OCI-LY1 (cell line): ENCODE results near the gene KIF1C.

ENCODE experiments used
- EZH2 ChIP-seq: fragments of 200-600 bp; sonication (generic), shearing (Covaris generic); IDR thresholded peaks from 2 replicates; pipeline ENCODE4 v1.8.0; 2017; ENCODE audit warnings: borderline replicate concordance, mixed run types, mild to moderate bottlenecking, antibody characterized with exemption, low read length, moderate library complexity, mixed read lengths
- TF ChIP-seq, protein P1 (sequence below): fragments of 200-600 bp; sonication (generic), shearing (Covaris generic); IDR thresholded peaks from 2 replicates; pipeline ENCODE4 v1.5.1; 2017; ENCODE audit warnings: mild to moderate bottlenecking, antibody characterized with exemption, low read length, moderate library complexity, mixed read lengths

DNA sequence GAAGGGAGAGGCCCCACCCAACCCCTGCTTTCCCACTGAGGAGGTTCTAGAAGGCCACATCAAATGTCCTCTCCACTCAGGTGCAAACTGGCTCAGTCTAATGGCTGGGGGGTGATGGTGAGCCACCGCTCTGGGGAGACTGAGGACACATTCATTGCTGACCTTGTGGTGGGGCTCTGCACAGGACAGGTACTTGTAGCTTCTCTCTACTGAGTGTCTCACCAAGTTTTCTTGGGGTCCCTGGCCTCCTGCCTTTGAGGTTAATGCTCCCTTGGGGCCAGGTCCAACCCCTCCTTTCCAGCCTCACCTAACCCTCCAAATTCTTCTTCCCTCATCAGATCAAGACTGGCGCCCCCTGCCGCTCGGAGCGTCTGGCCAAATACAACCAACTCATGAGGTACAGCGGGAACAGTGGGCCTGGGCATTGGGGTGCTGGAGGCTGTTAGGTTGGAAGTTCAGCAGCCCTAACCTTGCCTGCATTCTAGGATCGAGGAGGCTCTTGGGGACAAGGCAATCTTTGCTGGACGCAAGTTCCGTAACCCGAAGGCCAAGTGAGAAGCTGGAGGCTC is 41.2 kb upstream of the KIF1C start:
- no peak for TF ChIP-seq EZH2
- TF ChIP-seq, protein P1, sequence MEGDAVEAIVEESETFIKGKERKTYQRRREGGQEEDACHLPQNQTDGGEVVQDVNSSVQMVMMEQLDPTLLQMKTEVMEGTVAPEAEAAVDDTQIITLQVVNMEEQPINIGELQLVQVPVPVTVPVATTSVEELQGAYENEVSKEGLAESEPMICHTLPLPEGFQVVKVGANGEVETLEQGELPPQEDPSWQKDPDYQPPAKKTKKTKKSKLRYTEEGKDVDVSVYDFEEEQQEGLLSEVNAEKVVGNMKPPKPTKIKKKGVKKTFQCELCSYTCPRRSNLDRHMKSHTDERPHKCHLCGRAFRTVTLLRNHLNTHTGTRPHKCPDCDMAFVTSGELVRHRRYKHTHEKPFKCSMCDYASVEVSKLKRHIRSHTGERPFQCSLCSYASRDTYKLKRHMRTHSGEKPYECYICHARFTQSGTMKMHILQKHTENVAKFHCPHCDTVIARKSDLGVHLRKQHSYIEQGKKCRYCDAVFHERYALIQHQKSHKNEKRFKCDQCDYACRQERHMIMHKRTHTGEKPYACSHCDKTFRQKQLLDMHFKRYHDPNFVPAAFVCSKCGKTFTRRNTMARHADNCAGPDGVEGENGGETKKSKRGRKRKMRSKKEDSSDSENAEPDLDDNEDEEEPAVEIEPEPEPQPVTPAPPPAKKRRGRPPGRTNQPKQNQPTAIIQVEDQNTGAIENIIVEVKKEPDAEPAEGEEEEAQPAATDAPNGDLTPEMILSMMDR = peak; percentile 91
